Osteoblast (primary cell): ENCODE results near the gene TMEM120A. TPM values are rescaled to one million over a fixed set of nuclear protein-coding genes. Genes with fewer than 3 reads are reported as not detected.

Experiments
- DNase-seq: peaks from one replicate; pipeline ENCODE4 v3.0.0; 2011; ENCODE audit warnings: low spot score, mixed read lengths; ENCODE audit not compliant: insufficient read length; ENCODE audit errors: missing footprints
- H2AFZ ChIP-seq: 2 replicates; pipeline ENCODE4 v1.6.0; 2011; ENCODE audit warnings: mild to moderate bottlenecking, low read length
- H3K27ac ChIP-seq: 2 replicates; pipeline ENCODE4 v1.5.1; 2011; ENCODE audit warnings: mild to moderate bottlenecking, low read depth, low read length, moderate library complexity
- H3K27me3 ChIP-seq: 2 replicates; pipeline ENCODE4 v1.6.0; 2012; ENCODE audit warnings: mild to moderate bottlenecking, control low read depth, inconsistent platforms, low read length, moderate library complexity; ENCODE audit not compliant: insufficient read depth
- H3K36me3 ChIP-seq: 2 replicates; pipeline ENCODE4 v1.5.1; 2011; ENCODE audit warnings: mild to moderate bottlenecking, low read length, control low read depth, moderate library complexity; ENCODE audit not compliant: insufficient read depth
- H3K4me1 ChIP-seq: 2 replicates; pipeline ENCODE4 v1.5.1; 2011; ENCODE audit warnings: mild to moderate bottlenecking, low read length, control low read depth, moderate library complexity; ENCODE audit not compliant: insufficient read depth
- H3K4me2 ChIP-seq: 2 replicates; pipeline ENCODE4 v1.6.0; 2011; ENCODE audit warnings: mild to moderate bottlenecking, low read length; ENCODE audit not compliant: insufficient read depth
- H3K4me3 ChIP-seq: fragments of 200-600 bp; sonication (generic); 3 replicates; pipeline ENCODE4 v1.5.1; 2012; ENCODE audit warnings: mild to moderate bottlenecking, low read length, inconsistent platforms; ENCODE audit not compliant: insufficient read depth
- H3K79me2 ChIP-seq: 2 replicates; pipeline ENCODE4 v1.6.0; 2012; ENCODE audit warnings: mild to moderate bottlenecking, low read length, control low read depth, inconsistent platforms; ENCODE audit not compliant: insufficient read depth
- H3K9me3 ChIP-seq: 2 replicates; pipeline ENCODE4 v1.5.1; 2011; ENCODE audit warnings: low read depth, low read length, control low read depth
- H4K20me1 ChIP-seq: 2 replicates; pipeline ENCODE4 v1.6.0; 2012; ENCODE audit warnings: mild to moderate bottlenecking, low read length, control low read depth; ENCODE audit not compliant: insufficient read depth
- CTCF ChIP-seq: IDR thresholded peaks from 2 replicates; pipeline ENCODE4 v1.5.1; 2011; ENCODE audit warnings: mild to moderate bottlenecking, low read depth, low read length, moderate library complexity; ENCODE audit errors: extremely low read depth
- total RNA-seq: library from RNA; depleted of rRNA; stranded (reverse); fragments of >200 nt; gene quantifications from 2 replicates; pipeline ENCODE4 v1.2.3, GENCODE V29; 2012

Gene TMEM120A
- total RNA-seq, 1 donor = 25.3 TPM

GRCh38 chr7:75982306-75983064, 11.9 kb downstream of the TMEM120A start:
- TF ChIP-seq CTCF = no peak
- Histone ChIP-seq H3K27me3 (no peaks in the 10 kb centered on the region), H2AFZ (no peak overlapping the region), H3K36me3 (peaks cover 12% of the 10 kb centered on the region), H3K27ac (no peak overlapping the region), H3K4me3 (no peak overlapping the region), H4K20me1 (no peaks in the 10 kb centered on the region), H3K4me1 (peaks cover 2% of the 10 kb centered on the region), H3K79me2 (no peaks in the 10 kb centered on the region), H3K4me2 (no peak overlapping the region), H3K9me3 (no peaks in the 10 kb centered on the region)
- peak; percentile 83 for DNase-seq

GRCh38 chr7:75981453-75982305, 12.7 kb downstream of the TMEM120A start:
- Histone ChIP-seq H3K79me2 (no peaks in the 10 kb centered on the region), H3K9me3 (no peaks in the 10 kb centered on the region), H4K20me1 (no peaks in the 10 kb centered on the region), H2AFZ (no peak overlapping the region), H3K4me2 (no peak overlapping the region), H3K4me3 (no peak overlapping the region), H3K4me1 (peaks cover 2% of the 10 kb centered on the region), H3K27ac (no peak overlapping the region), H3K36me3 (peaks cover 10% of the 10 kb centered on the region), H3K27me3 (no peaks in the 10 kb centered on the region)
- DNase-seq = peak; percentile 76
- no peak for TF ChIP-seq CTCF

- DNase-seq = peak; percentile 22
- no peak overlapping the region for H3K4me2 ChIP-seq
- peaks cover 10% of the 10 kb centered on the region for H3K36me3 ChIP-seq
Observed at GRCh38 chr7:75981203-75981452, 13.3 kb downstream of the TMEM120A start.

More at GRCh38 chr7:75981203-75981452, 13.3 kb downstream of the TMEM120A start:
- TF ChIP-seq CTCF = no peak
- Histone ChIP-seq H3K79me2 (no peaks in the 10 kb centered on the region), H4K20me1 (no peaks in the 10 kb centered on the region), H3K4me3 (no peak overlapping the region), H2AFZ (no peak overlapping the region), H3K27ac (no peak overlapping the region), H3K9me3 (no peaks in the 10 kb centered on the region), H3K4me1 (peaks cover 2% of the 10 kb centered on the region), H3K27me3 (no peaks in the 10 kb centered on the region)
